HG02970 (cell line): ENCODE data around the gene MARK3.

Source experiments
- ATAC-seq: cut with Tn5 transposase; IDR thresholded peaks from one replicate; pipeline ENCODE4 v1.9.1; 2021; ENCODE audit warnings: mild to moderate bottlenecking, moderate library complexity, moderate number of reproducible peaks; ENCODE audit not compliant: unreplicated experiment, low FRiP score

Gene MARK3

GRCh38 chr14:103432627-103433026 lies 47.4 kb downstream of the MARK3 start:
- no peak for ATAC-seq

GRCh38 chr14:103433916-103434563 lies 48.8 kb downstream of the MARK3 start:
- no peak for ATAC-seq

GRCh38 chr14:103434868-103435442 lies 49.7 kb downstream of the MARK3 start:
- ATAC-seq: no peak

GRCh38 chr14:103436533-103436932 lies 51.3 kb downstream of the MARK3 start:
- no peak for ATAC-seq

- ATAC-seq: no peak
Measured at GRCh38 chr14:103442288-103442687, 57.1 kb downstream of the MARK3 start.

- no peak for ATAC-seq
Measured at GRCh38 chr14:103443111-103443510, 57.9 kb downstream of the MARK3 start.

GRCh38 chr14:103444837-103445524 lies 59.8 kb downstream of the MARK3 start:
- no peak for ATAC-seq

- no peak for ATAC-seq
Measured at GRCh38 chr14:103445806-103446205, 60.6 kb downstream of the MARK3 start.

GRCh38 chr14:103448097-103448496 lies 62.9 kb downstream of the MARK3 start:
- ATAC-seq: no peak

GRCh38 chr14:103449634-103450161 lies 64.5 kb downstream of the MARK3 start:
- no peak for ATAC-seq

GRCh38 chr14:103450416-103450815 lies 65.2 kb downstream of the MARK3 start:
- ATAC-seq: no peak

GRCh38 chr14:103451401-103451800 lies 66.2 kb downstream of the MARK3 start:
- no peak for ATAC-seq

GRCh38 chr14:103453791-103454190 lies 68.6 kb downstream of the MARK3 start:
- no peak for ATAC-seq

- ATAC-seq: no peak
Measured at GRCh38 chr14:103456167-103456835, 71.1 kb downstream of the MARK3 start.

GRCh38 chr14:103460415-103460814 lies 75.2 kb downstream of the MARK3 start:
- ATAC-seq: no peak

GRCh38 chr14:103463149-103463548 lies 77.9 kb downstream of the MARK3 start:
- ATAC-seq: no peak

- no peak for ATAC-seq
Measured at GRCh38 chr14:103463851-103464250, 78.6 kb downstream of the MARK3 start.

GRCh38 chr14:103472939-103473338 lies 87.7 kb downstream of the MARK3 start:
- no peak for ATAC-seq

- ATAC-seq: no peak
Measured at GRCh38 chr14:103474893-103475292, 89.7 kb downstream of the MARK3 start.

GRCh38 chr14:103476065-103476464 lies 90.8 kb downstream of the MARK3 start:
- no peak for ATAC-seq

- ATAC-seq: no peak
Measured at GRCh38 chr14:103476631-103477030, 91.4 kb downstream of the MARK3 start.
